GM12878 (cell line): ENCODE measurements around the gene CFAP90.

Experiments used
- CTCF ChIP-seq, 3 experiments: IDR thresholded peaks in 2 of 3; conservative IDR thresholded peaks in 1 of 3; 2 replicates each; pipeline ENCODE4 v1.5.1; 2011; ENCODE audit warnings: low read depth in 3 of 3, low read length in 3 of 3, mild to moderate bottlenecking in 3 of 3, control low read depth in 2 of 3, moderate library complexity in 2 of 3, inconsistent platforms in 1 of 3, mixed read lengths in 1 of 3; ENCODE audit not compliant: control insufficient read depth in 2 of 3, insufficient read depth in 1 of 3; ENCODE audit errors: extremely low read depth in 1 of 3
- NR2C2 ChIP-seq: IDR thresholded peaks from 2 replicates; pipeline ENCODE4 v1.6.1; 2011; ENCODE audit warnings: borderline replicate concordance, low read depth; ENCODE audit not compliant: control insufficient read depth, insufficient read length
- POLR2A ChIP-seq: IDR thresholded peaks from 2 replicates; pipeline ENCODE4 v1.6.1; 2011; ENCODE audit warnings: low read depth, mild to moderate bottlenecking, low read length
- TCF7 ChIP-seq: IDR thresholded peaks from 2 replicates; pipeline ENCODE4 v1.6.1; 2014; ENCODE audit warnings: antibody characterized with exemption, borderline replicate concordance
- ZBTB33 ChIP-seq: fragments of 450-650 bp; IDR thresholded peaks from 2 replicates; pipeline ENCODE4 v1.6.1; 2017; ENCODE audit warnings: mild to moderate bottlenecking
- ZZZ3 ChIP-seq: IDR thresholded peaks from 2 replicates; pipeline ENCODE4 v1.6.1; 2011; ENCODE audit warnings: low read depth; ENCODE audit not compliant: control insufficient read depth, insufficient read length
- TF ChIP-seq, protein P1 (sequence below): fragments of 450-650 bp; formaldehyde crosslinking; IDR thresholded peaks from 2 replicates; pipeline ENCODE4 v1.4.0; 2020; ENCODE audit warnings: mild to moderate bottlenecking, moderate library complexity

DNA sequence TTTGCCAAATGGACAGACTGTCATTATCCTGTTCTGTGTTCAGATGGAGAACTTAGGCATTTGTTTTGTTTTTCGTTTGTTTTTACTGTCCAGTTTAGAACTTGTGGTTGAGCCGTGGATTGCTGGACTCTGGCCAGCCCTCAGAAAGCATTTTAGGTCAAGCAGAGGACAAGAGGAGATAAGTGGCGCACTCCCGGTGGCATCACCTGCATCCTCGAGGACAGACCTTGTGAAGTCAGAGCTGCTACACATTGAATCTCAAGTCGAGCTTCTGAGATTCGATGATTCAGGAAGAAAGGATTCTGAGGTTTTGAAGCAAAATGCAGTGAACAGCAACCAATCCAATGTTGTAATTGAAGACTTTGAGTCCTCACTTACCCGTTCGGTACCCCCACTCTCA lies 26.9 kb upstream of the CFAP90 start:
- TF ChIP-seq CTCF (IDR thresholded peaks at IDR 0.05 in 2 of 3, conservative IDR thresholded peaks at IDR 0.05 in 1 of 3; ENCODE audit: control insufficient read depth in 2 of 3, extremely low read depth in 1 of 3, insufficient read depth in 1 of 3, low read depth in 3 of 3, low read length in 3 of 3) (no peak), POLR2A (no peak), ZBTB33 (no peak), ZZZ3 (no peak), NR2C2 (no peak), TCF7 (no peak)
- TF ChIP-seq, protein P1, sequence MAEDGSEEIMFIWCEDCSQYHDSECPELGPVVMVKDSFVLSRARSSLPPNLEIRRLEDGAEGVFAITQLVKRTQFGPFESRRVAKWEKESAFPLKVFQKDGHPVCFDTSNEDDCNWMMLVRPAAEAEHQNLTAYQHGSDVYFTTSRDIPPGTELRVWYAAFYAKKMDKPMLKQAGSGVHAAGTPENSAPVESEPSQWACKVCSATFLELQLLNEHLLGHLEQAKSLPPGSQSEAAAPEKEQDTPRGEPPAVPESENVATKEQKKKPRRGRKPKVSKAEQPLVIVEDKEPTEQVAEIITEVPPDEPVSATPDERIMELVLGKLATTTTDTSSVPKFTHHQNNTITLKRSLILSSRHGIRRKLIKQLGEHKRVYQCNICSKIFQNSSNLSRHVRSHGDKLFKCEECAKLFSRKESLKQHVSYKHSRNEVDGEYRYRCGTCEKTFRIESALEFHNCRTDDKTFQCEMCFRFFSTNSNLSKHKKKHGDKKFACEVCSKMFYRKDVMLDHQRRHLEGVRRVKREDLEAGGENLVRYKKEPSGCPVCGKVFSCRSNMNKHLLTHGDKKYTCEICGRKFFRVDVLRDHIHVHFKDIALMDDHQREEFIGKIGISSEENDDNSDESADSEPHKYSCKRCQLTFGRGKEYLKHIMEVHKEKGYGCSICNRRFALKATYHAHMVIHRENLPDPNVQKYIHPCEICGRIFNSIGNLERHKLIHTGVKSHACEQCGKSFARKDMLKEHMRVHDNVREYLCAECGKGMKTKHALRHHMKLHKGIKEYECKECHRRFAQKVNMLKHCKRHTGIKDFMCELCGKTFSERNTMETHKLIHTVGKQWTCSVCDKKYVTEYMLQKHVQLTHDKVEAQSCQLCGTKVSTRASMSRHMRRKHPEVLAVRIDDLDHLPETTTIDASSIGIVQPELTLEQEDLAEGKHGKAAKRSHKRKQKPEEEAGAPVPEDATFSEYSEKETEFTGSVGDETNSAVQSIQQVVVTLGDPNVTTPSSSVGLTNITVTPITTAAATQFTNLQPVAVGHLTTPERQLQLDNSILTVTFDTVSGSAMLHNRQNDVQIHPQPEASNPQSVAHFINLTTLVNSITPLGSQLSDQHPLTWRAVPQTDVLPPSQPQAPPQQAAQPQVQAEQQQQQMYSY (CRISPR knock-in tag): no peak
